Mucosa of descending colon (tissue), 3 donors: ENCODE data around the gene NR2C2. TPM values are rescaled to one million over a fixed set of nuclear protein-coding genes. Genes with fewer than 3 reads are reported as not detected.

Experiments used
- ATAC-seq: fragments of 200-7000 bp; cut with Tn5 transposase; one replicate; pipeline ENCODE4 v1.9.1; 2020; ENCODE audit warnings: mild to moderate bottlenecking, moderate library complexity
- DNase-seq, 3 donors: peaks; one replicate each; pipeline ENCODE4 v3.0.0-alpha.2; 2020
- H3K36me3 ChIP-seq: fragments of 200-600 bp; one replicate; pipeline ENCODE4 v1.8.0; 2021; ENCODE audit warnings: low read depth, mild to moderate bottlenecking
- H3K4me1 ChIP-seq: fragments of 200-600 bp; one replicate; pipeline ENCODE4 v1.8.0; 2021; ENCODE audit warnings: low read depth, mild to moderate bottlenecking
- H3K4me3 ChIP-seq: fragments of 200-600 bp; one replicate; pipeline ENCODE4 v1.8.0; 2021; ENCODE audit warnings: mild to moderate bottlenecking
- H3K9me3 ChIP-seq: fragments of 200-600 bp; one replicate; pipeline ENCODE4 v1.8.0; 2021; ENCODE audit warnings: mild to moderate bottlenecking
- CTCF ChIP-seq: fragments of 200-600 bp; IDR thresholded peaks from one replicate; pipeline ENCODE4 v1.8.0; 2022; ENCODE audit warnings: antibody characterized with exemption, mild to moderate bottlenecking
- intact Hi-C, 2 donors: fragments of 100-400 bp; cut with DNase I in 1 of 2; cut with micrococcal nuclease in 1 of 2; formaldehyde crosslinking; loops; one replicate each; pipeline versions ENCODE4 v1.11.0 to v1.11.1; 2022; cut with DNase I, micrococcal nuclease
- total RNA-seq, 3 donors: library from RNA; stranded (reverse); fragmentation: NEBNext Ultra II Directional in 2 of 3; extraction: Animal tissue kit (Norgen Biotek cat#: 25700) in 2 of 3; gene quantifications; one replicate each; pipeline versions ENCODE4 v1.2.1 to v1.2.4, GENCODE V29; 2021 to 2023
- donor health status: DM: no; HTN: no; CAD: no; lungs with moderate emphysema.
- donor health status: DM: no; HTN: no; CAD: no.
- donor health status: DM: no; HTN: yes; CAD: no.

The NR2C2 gene
- total RNA-seq, 3 donors from 2014 or later, result 37.6 to 56.6 (median 53.9) TPM

GRCh38 chr3:14935592-14936345 is 11.6 kb upstream of the NR2C2 start:
- ATAC-seq (peak; percentile 93), DNase-seq (peak in 1 of 3 donors; percentile 47)
- H3K4me3 ChIP-seq, result no peak overlapping the region
- intact Hi-C loops, result no loop called here
- H3K36me3 ChIP-seq, result no peaks in the 10 kb centered on the region
- H3K9me3 ChIP-seq, result no peaks in the 10 kb centered on the region
- no peak for TF ChIP-seq CTCF
- peaks cover 18% of the 10 kb centered on the region for H3K4me1 ChIP-seq

- peaks cover 2% of the 10 kb centered on the region for H3K36me3 ChIP-seq
- H3K4me3 ChIP-seq, result no peak overlapping the region
- no peak for ATAC-seq
- intact Hi-C loops, result no loop called here
- H3K9me3 ChIP-seq, result no peaks in the 10 kb centered on the region
- peaks cover 24% of the 10 kb centered on the region for H3K4me1 ChIP-seq
- no peak for TF ChIP-seq CTCF
- DNase-seq, result no peak
These were observed 8.4 kb upstream of the NR2C2 start for GRCh38 chr3:14938954-14939353.

GRCh38 chr3:14941871-14942270 is 5.5 kb upstream of the NR2C2 start:
- no peak for TF ChIP-seq CTCF
- Histone ChIP-seq H3K9me3 (no peaks in the 10 kb centered on the region), H3K4me3 (no peak overlapping the region), H3K4me1 (peaks cover 24% of the 10 kb centered on the region), H3K36me3 (peaks cover 3% of the 10 kb centered on the region)
- ATAC-seq (no peak), DNase-seq (no peak)
- intact Hi-C loops, result no loop called here

- no peaks in the 10 kb centered on the region for H3K9me3 ChIP-seq
- DNase-seq (no peak), ATAC-seq (no peak)
- no peak overlapping the region for H3K4me3 ChIP-seq
- intact Hi-C loops, result no loop called here
- peaks cover 3% of the 10 kb centered on the region for H3K36me3 ChIP-seq
- TF ChIP-seq CTCF, result no peak
- H3K4me1 ChIP-seq, result peaks cover 17% of the 10 kb centered on the region
These were observed 4.3 kb upstream of the NR2C2 start for GRCh38 chr3:14943042-14943441.

GRCh38 chr3:14946236-14946635 is 1.1 kb upstream of the NR2C2 start:
- Histone ChIP-seq H3K4me3 (no peak overlapping the region), H3K9me3 (no peaks in the 10 kb centered on the region), H3K4me1 (peaks cover 24% of the 10 kb centered on the region), H3K36me3 (peaks cover 3% of the 10 kb centered on the region)
- ATAC-seq, result no peak
- TF ChIP-seq CTCF, result no peak
- DNase-seq, result no peak
- intact Hi-C loops, result no loop called here

GRCh38 chr3:14946739-14947099 is 664 bp upstream of the NR2C2 start:
- Histone ChIP-seq H3K36me3 (peaks cover 3% of the 10 kb centered on the region), H3K9me3 (no peaks in the 10 kb centered on the region), H3K4me3 (peak overlapping the region; percentile 58), H3K4me1 (peaks cover 24% of the 10 kb centered on the region)
- DNase-seq, result no peak
- intact Hi-C loops, result no loop called here
- no peak for TF ChIP-seq CTCF
- no peak for ATAC-seq
